ENCODE data around the gene FARS2.

Gene FARS2

DNA sequence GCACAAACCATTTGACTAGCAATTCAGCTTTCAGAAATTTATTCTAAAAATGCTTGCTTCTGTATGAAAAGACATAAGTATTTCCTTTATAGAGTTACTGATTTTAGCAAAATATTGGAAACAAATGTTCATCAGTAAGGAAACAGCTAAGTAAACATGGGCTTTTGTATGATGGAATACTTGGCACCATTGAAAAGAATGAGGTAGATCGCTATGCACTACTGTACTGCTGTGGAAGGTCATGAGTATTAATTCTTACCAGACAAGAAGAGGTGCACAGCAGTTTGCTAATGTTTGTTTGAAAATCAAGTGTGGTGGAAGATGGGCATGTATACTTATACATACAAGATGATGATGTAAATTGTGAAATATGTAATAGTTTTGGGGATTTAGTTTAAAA, 73.0 kb downstream of the FARS2 start:
- H4K5ac ChIP-seq (ENCODE audit: low read length), result no peak overlapping the region
- H3K4me3 ChIP-seq (ENCODE audit: low read length), result no peak overlapping the region
- no peak overlapping the region for H3K23ac ChIP-seq (ENCODE audit: low read length)
- H2AK5ac ChIP-seq (ENCODE audit: low read length), result no peak overlapping the region
- no peak overlapping the region for H3K4me2 ChIP-seq (ENCODE audit: low read length)
- DNase-seq, result no peak
- H3K4ac ChIP-seq (ENCODE audit: low read depth, low read length), result no peak overlapping the region
- no peak overlapping the region for H2BK5ac ChIP-seq (ENCODE audit: low read length)
- no peaks in the 10 kb centered on the region for H3K27me3 ChIP-seq (ENCODE audit: insufficient read depth, low read length, poor library complexity)
- H4K8ac ChIP-seq (ENCODE audit: low read depth, low read length), result no peak overlapping the region
- H3K27ac ChIP-seq (ENCODE audit: low read depth, low read length), result no peak overlapping the region
- no peaks in the 10 kb centered on the region for H3K4me1 ChIP-seq (ENCODE audit: control insufficient read depth, low read depth, low read length)
- H3K56ac ChIP-seq (ENCODE audit: low read length), result no peak overlapping the region
- H2BK120ac ChIP-seq (ENCODE audit: low read depth, low read length), result no peak overlapping the region
- WGBS (ENCODE audit: extremely low coverage, insufficient coverage, low lambda C conversion rate), result no CpG with 5 or more reads among the region's 1 CpG
- no peaks in the 10 kb centered on the region for H3K79me2 ChIP-seq (ENCODE audit: control insufficient read depth, insufficient read depth, low read length)
- peaks cover 4% of the 10 kb centered on the region for H3K79me1 ChIP-seq (ENCODE audit: low read length)
- no peak overlapping the region for H3K18ac ChIP-seq (ENCODE audit: low read length)
- H3K9ac ChIP-seq (ENCODE audit: low read length), result no peak overlapping the region
- no peak overlapping the region for H2BK15ac ChIP-seq (replicated peaks; ENCODE audit: low read depth)
- no peaks in the 10 kb centered on the region for H3K36me3 ChIP-seq (ENCODE audit: control insufficient read depth, insufficient read depth, low read length)

DNA sequence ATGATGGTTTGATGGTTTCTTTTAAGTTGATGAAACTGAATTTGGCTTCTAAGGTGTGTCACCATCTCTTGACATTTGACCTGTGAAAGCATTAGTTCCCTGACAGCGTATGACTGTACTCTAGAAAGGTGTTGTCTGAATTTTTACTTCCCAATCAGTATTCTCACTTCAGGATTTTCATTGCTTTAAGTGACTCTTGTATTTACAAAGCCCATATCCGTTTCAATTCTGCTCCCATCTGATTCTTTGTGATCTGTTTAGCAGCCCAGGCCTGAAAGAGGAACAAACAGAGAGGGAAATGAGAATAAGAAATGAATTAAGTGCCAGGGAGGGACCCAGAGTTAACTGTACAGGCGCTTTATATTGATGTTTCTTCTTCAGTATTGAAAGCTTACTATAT, 73.7 kb downstream of the FARS2 start:
- Histone ChIP-seq H3K79me2 (ENCODE audit: control insufficient read depth, insufficient read depth, low read length) (no peaks in the 10 kb centered on the region), H3K18ac (ENCODE audit: low read length) (no peak overlapping the region)
- no CpG with 5 or more reads among the region's 3 CpGs for WGBS (ENCODE audit: extremely low coverage, insufficient coverage, low lambda C conversion rate)

DNA sequence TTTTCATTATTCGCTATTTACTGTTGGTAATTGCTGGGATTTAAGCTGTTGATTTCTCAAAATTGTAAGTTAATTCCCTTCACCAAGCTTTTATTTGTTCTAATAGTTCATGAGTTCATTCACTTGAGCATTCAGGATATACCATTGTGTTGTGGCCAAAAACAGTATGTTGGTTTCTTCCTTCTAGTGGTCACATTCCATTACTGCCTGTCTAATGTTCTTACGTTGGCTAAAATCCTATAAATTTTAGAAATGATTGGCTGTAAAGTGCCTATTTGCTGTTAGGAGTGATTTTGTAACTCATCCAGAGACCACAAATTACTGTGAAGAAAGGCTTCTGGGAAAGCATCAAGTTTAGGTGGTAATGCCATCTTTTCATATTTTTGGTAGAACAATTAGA, 76.3 kb downstream of the FARS2 start:
- no CpG with 5 or more reads among the region's 2 CpGs for WGBS (ENCODE audit: extremely low coverage, insufficient coverage, low lambda C conversion rate)
- no peak overlapping the region for H3K27ac ChIP-seq (ENCODE audit: low read depth, low read length)
- no peak overlapping the region for H2BK120ac ChIP-seq (ENCODE audit: low read depth, low read length)
- H3K4me2 ChIP-seq (ENCODE audit: low read length), result no peak overlapping the region
- no peak for DNase-seq
- no peak overlapping the region for H3K56ac ChIP-seq (ENCODE audit: low read length)
- H4K5ac ChIP-seq (ENCODE audit: low read length), result no peak overlapping the region
- H2BK5ac ChIP-seq (ENCODE audit: low read length), result no peak overlapping the region
- H2AK5ac ChIP-seq (ENCODE audit: low read length), result no peak overlapping the region
- no peaks in the 10 kb centered on the region for H3K4me1 ChIP-seq (ENCODE audit: control insufficient read depth, low read depth, low read length)
- peaks cover 2% of the 10 kb centered on the region for H3K79me1 ChIP-seq (ENCODE audit: low read length)
- no peak overlapping the region for H3K4ac ChIP-seq (ENCODE audit: low read depth, low read length)
- no peak overlapping the region for H2BK15ac ChIP-seq (replicated peaks; ENCODE audit: low read depth)
- no peaks in the 10 kb centered on the region for H3K27me3 ChIP-seq (ENCODE audit: insufficient read depth, low read length, poor library complexity)
- no peak overlapping the region for H3K23ac ChIP-seq (ENCODE audit: low read length)
- no peak overlapping the region for H3K9ac ChIP-seq (ENCODE audit: low read length)
- H3K79me2 ChIP-seq (ENCODE audit: control insufficient read depth, insufficient read depth, low read length), result no peaks in the 10 kb centered on the region
- no peak overlapping the region for H3K4me3 ChIP-seq (ENCODE audit: low read length)
- H3K36me3 ChIP-seq (ENCODE audit: control insufficient read depth, insufficient read depth, low read length), result no peaks in the 10 kb centered on the region
- H3K18ac ChIP-seq (ENCODE audit: low read length), result no peak overlapping the region
- H4K8ac ChIP-seq (ENCODE audit: low read depth, low read length), result no peak overlapping the region

More for the DNA sequence above, 73.7 kb downstream of the FARS2 start:
- no peak overlapping the region for H3K9ac ChIP-seq (ENCODE audit: low read length)
- no peak overlapping the region for H2BK120ac ChIP-seq (ENCODE audit: low read depth, low read length)
- DNase-seq, result no peak
- no peaks in the 10 kb centered on the region for H3K4me1 ChIP-seq (ENCODE audit: control insufficient read depth, low read depth, low read length)
- H4K8ac ChIP-seq (ENCODE audit: low read depth, low read length), result no peak overlapping the region
- no peaks in the 10 kb centered on the region for H3K36me3 ChIP-seq (ENCODE audit: control insufficient read depth, insufficient read depth, low read length)
- H3K4me2 ChIP-seq (ENCODE audit: low read length), result no peak overlapping the region
- H4K5ac ChIP-seq (ENCODE audit: low read length), result no peak overlapping the region
- no peak overlapping the region for H3K4me3 ChIP-seq (ENCODE audit: low read length)
- H3K79me1 ChIP-seq (ENCODE audit: low read length), result peaks cover 4% of the 10 kb centered on the region
- H2AK5ac ChIP-seq (ENCODE audit: low read length), result no peak overlapping the region
- H2BK5ac ChIP-seq (ENCODE audit: low read length), result no peak overlapping the region
- no peak overlapping the region for H2BK15ac ChIP-seq (replicated peaks; ENCODE audit: low read depth)
- no peak overlapping the region for H3K56ac ChIP-seq (ENCODE audit: low read length)
- H3K27me3 ChIP-seq (ENCODE audit: insufficient read depth, low read length, poor library complexity), result no peaks in the 10 kb centered on the region
- no peak overlapping the region for H3K4ac ChIP-seq (ENCODE audit: low read depth, low read length)
- H3K27ac ChIP-seq (ENCODE audit: low read depth, low read length), result no peak overlapping the region
- H3K23ac ChIP-seq (ENCODE audit: low read length), result no peak overlapping the region

DNA sequence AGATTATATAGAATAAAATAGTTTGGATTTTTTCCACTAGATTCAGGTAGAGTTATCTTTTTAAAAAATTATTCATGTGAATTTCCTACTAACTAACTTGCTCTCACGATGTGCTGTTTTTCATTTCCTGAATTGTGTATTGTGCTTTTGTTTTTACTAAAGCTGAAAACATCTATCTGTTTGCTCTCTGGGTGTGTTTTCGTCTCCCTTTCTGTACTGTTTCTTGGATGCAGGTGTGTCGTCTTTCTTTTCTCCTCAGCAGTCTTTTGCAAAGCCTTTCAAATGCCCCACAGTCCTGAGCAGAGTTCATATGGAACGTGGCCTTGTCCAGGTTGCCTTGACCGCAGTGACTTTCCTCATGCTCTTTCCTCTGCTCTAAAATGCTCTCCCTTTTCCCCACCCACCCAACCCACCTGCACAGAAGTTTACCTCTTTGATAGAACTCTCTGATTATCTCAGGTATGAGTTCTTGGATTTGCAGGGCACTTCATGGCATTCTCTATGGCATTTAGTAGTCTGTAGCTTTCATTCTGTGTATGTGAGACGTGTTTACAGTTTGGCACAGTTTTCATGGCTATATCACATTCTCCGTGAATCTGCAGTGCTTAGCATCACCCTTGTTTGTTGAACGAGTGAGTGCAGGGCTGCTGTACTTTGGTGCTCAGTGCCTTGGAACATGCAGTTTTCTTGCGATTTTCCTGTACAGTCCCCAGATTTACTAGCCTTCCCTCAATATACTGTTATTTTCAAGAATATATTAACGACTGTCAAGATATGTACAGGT, 77.1 kb downstream of the FARS2 start:
- Histone ChIP-seq H3K9ac (ENCODE audit: low read length) (no peak overlapping the region), H2BK15ac (replicated peaks; ENCODE audit: low read depth) (no peak overlapping the region), H3K56ac (ENCODE audit: low read length) (no peak overlapping the region), H2BK5ac (ENCODE audit: low read length) (no peak overlapping the region), H3K4me1 (ENCODE audit: control insufficient read depth, low read depth, low read length) (no peaks in the 10 kb centered on the region), H3K79me1 (ENCODE audit: low read length) (peaks cover 2% of the 10 kb centered on the region), H3K4ac (ENCODE audit: low read depth, low read length) (no peak overlapping the region), H4K5ac (ENCODE audit: low read length) (no peak overlapping the region), H3K27me3 (ENCODE audit: insufficient read depth, low read length, poor library complexity) (no peaks in the 10 kb centered on the region), H3K4me2 (ENCODE audit: low read length) (no peak overlapping the region), H3K4me3 (ENCODE audit: low read length) (no peak overlapping the region), H3K79me2 (ENCODE audit: control insufficient read depth, insufficient read depth, low read length) (no peaks in the 10 kb centered on the region), H3K18ac (ENCODE audit: low read length) (no peak overlapping the region), H4K8ac (ENCODE audit: low read depth, low read length) (no peak overlapping the region), H3K27ac (ENCODE audit: low read depth, low read length) (no peak overlapping the region), H3K36me3 (ENCODE audit: control insufficient read depth, insufficient read depth, low read length) (no peaks in the 10 kb centered on the region), H3K23ac (ENCODE audit: low read length) (no peak overlapping the region), H2AK5ac (ENCODE audit: low read length) (no peak overlapping the region), H2BK120ac (ENCODE audit: low read depth, low read length) (no peak overlapping the region)
- no CpG with 5 or more reads among the region's 10 CpGs for WGBS (ENCODE audit: extremely low coverage, insufficient coverage, low lambda C conversion rate)
- no peak for DNase-seq

DNA sequence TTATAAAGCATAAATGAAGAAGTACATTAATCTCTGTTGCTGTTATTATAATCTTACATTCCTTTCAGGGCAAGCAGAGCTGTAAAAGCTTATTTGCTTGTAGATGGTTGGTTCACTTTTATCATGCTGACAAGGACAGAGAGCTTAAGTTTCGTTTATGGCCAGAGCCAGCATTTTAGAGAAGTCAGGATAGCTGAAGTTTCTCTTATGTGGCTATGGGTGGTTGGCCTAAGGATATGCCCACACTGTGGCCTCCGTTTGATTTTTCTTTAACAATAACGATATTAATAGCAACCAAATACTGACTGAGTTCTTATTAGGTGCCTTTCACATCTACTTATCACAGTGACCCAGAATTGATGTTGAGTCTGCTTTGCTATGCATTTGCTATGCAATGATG, 78.5 kb downstream of the FARS2 start:
- Histone ChIP-seq H2AK5ac (ENCODE audit: low read length) (no peak overlapping the region), H3K4me2 (ENCODE audit: low read length) (no peak overlapping the region), H3K4ac (ENCODE audit: low read depth, low read length) (no peak overlapping the region), H3K9ac (ENCODE audit: low read length) (no peak overlapping the region), H3K56ac (ENCODE audit: low read length) (no peak overlapping the region), H3K4me1 (ENCODE audit: control insufficient read depth, low read depth, low read length) (no peaks in the 10 kb centered on the region), H3K18ac (ENCODE audit: low read length) (no peak overlapping the region), H3K4me3 (ENCODE audit: low read length) (no peak overlapping the region), H2BK15ac (replicated peaks; ENCODE audit: low read depth) (no peak overlapping the region), H2BK5ac (ENCODE audit: low read length) (no peak overlapping the region), H3K36me3 (ENCODE audit: control insufficient read depth, insufficient read depth, low read length) (no peaks in the 10 kb centered on the region), H3K23ac (ENCODE audit: low read length) (no peak overlapping the region), H2BK120ac (ENCODE audit: low read depth, low read length) (no peak overlapping the region), H3K79me1 (ENCODE audit: low read length) (no peaks in the 10 kb centered on the region), H3K79me2 (ENCODE audit: control insufficient read depth, insufficient read depth, low read length) (no peaks in the 10 kb centered on the region), H4K5ac (ENCODE audit: low read length) (no peak overlapping the region), H3K27me3 (ENCODE audit: insufficient read depth, low read length, poor library complexity) (no peaks in the 10 kb centered on the region), H4K8ac (ENCODE audit: low read depth, low read length) (no peak overlapping the region), H3K27ac (ENCODE audit: low read depth, low read length) (no peak overlapping the region)
- no CpG with 5 or more reads among the region's 3 CpGs for WGBS (ENCODE audit: extremely low coverage, insufficient coverage, low lambda C conversion rate)
- DNase-seq, result no peak

DNA sequence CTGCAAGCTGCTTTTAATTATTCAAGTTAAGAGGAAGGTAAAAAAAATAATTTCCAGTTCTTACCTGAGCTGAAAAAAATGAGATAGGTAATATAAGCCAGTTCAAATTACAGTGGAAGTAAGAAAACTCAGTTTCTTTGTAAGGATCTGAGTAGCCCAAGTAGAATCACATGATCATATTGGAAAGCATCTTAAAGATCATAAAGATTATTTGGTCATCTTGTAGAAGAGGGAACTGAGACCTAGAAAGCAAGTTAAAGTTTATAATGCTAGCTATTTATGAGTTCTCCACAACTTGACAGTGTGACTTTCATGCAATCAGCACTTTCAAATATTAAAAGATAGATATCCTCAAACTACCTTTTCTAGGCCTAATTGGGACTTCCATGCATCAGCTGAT, 80.5 kb downstream of the FARS2 start:
- Histone ChIP-seq H3K4ac (ENCODE audit: low read depth, low read length) (no peak overlapping the region), H3K4me3 (ENCODE audit: low read length) (no peak overlapping the region), H4K5ac (ENCODE audit: low read length) (no peak overlapping the region), H3K23ac (ENCODE audit: low read length) (no peak overlapping the region), H3K27ac (ENCODE audit: low read depth, low read length) (no peak overlapping the region), H4K8ac (ENCODE audit: low read depth, low read length) (no peak overlapping the region), H3K79me1 (ENCODE audit: low read length) (no peaks in the 10 kb centered on the region), H3K4me2 (ENCODE audit: low read length) (no peak overlapping the region), H2BK120ac (ENCODE audit: low read depth, low read length) (no peak overlapping the region), H3K79me2 (ENCODE audit: control insufficient read depth, insufficient read depth, low read length) (no peaks in the 10 kb centered on the region), H3K9ac (ENCODE audit: low read length) (no peak overlapping the region), H3K4me1 (ENCODE audit: control insufficient read depth, low read depth, low read length) (no peaks in the 10 kb centered on the region), H2BK15ac (replicated peaks; ENCODE audit: low read depth) (no peak overlapping the region), H3K18ac (ENCODE audit: low read length) (no peak overlapping the region), H2BK5ac (ENCODE audit: low read length) (no peak overlapping the region), H2AK5ac (ENCODE audit: low read length) (no peak overlapping the region), H3K56ac (ENCODE audit: low read length) (no peak overlapping the region), H3K27me3 (ENCODE audit: insufficient read depth, low read length, poor library complexity) (no peaks in the 10 kb centered on the region), H3K36me3 (ENCODE audit: control insufficient read depth, insufficient read depth, low read length) (no peaks in the 10 kb centered on the region)
- DNase-seq, result no peak

Data from mesendoderm (in vitro differentiated cells).